Stimulated activated CD8-positive, alpha-beta memory T cell treated with anti-CD3 and anti-CD28 coated beads, Interleukin-12 subunit alpha, Interleukin-12 subunit beta, amount 100 ng/mL, for 24 hours (primary cell): Measurements from ENCODE around the gene EMP2.

ENCODE experiments used
- DNase-seq: peaks from one replicate; pipeline ENCODE4 v3.0.0-alpha.2; 2020; ENCODE audit errors: extremely low read depth

The EMP2 gene

GRCh38 chr16:10485698-10486382 lies 94.6 kb downstream of the EMP2 start:
- no peak for DNase-seq

- no peak for DNase-seq
Measured at GRCh38 chr16:10485159-10485558, 95.2 kb downstream of the EMP2 start.

- DNase-seq, result no peak
Measured at GRCh38 chr16:10480151-10480550, 100.2 kb downstream of the EMP2 start.
